GM20431 (cell line): ENCODE data around the gene TNS3.

Source experiments
- in situ Hi-C: fragments of 300-500 bp; cut with MseI, MboI; formaldehyde crosslinking; loops from one replicate; pipeline ENCODE4 v1.15.0; 2020; ENCODE audit warnings: low sequenced_read_pairs; ENCODE audit not compliant: unreplicated experiment

Gene TNS3

DNA sequence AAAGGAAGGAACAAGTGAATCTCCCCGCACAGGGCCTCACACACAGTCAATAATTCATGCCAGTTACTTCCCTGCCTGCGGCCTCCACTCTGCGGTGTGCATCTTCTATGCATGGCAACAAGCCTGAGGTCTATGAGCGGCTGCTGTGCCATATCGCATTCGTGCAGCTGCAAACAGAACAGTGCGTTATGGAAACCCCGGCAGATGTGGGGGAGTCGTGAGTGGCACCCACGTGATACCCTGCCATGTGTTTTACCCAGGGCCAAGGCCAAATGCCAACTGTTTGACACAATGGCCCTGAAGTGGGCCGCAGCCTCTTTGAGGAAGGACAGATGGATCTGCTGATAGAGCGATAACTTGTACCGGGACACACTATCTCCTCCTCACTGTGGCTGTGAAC, 13.4 kb downstream of the TNS3 start:
- in situ Hi-C loops, result no loop called here

- in situ Hi-C loops, result no loop called here
Measured at GRCh38 chr7:47568056-47568455, 13.9 kb downstream of the TNS3 start.

- in situ Hi-C loops, result no loop called here
Measured at GRCh38 chr7:47565640-47566250, 16.2 kb downstream of the TNS3 start.

GRCh38 chr7:47563521-47563920, 18.4 kb downstream of the TNS3 start:
- in situ Hi-C loops, result no loop called here

GRCh38 chr7:47561715-47562446, 20.0 kb downstream of the TNS3 start:
- in situ Hi-C loops, result no loop called here

GRCh38 chr7:47559306-47560220, 22.3 kb downstream of the TNS3 start:
- in situ Hi-C loops, result no loop called here

GRCh38 chr7:47557694-47558670, 23.9 kb downstream of the TNS3 start:
- in situ Hi-C loops, result no loop called here

DNA sequence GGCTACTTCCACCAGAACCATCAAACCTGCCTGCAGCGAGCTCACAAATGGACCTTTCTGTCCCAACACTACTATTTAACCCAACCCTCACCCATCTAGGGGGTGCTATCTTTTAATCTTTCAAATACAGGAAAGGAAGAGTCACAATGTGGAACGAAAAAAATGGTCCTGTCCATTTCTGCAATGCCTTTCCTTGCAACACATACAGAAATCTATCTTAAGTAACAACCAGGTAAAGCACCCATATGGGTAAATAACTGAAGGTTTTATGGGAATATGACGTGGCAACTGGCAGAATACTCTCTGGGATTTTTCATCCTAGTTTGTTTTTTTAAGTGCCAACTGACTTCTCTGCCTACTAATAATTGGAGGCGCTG, 24.6 kb downstream of the TNS3 start:
- in situ Hi-C loops, result no loop called here

- in situ Hi-C loops, result no loop called here
Measured at GRCh38 chr7:47556511-47557180, 25.3 kb downstream of the TNS3 start.

GRCh38 chr7:47553309-47553708, 28.6 kb downstream of the TNS3 start:
- in situ Hi-C loops, result no loop called here

GRCh38 chr7:47552621-47553020, 29.3 kb downstream of the TNS3 start:
- in situ Hi-C loops, result no loop called here

GRCh38 chr7:47551668-47552440, 30.1 kb downstream of the TNS3 start:
- in situ Hi-C loops, result no loop called here

DNA sequence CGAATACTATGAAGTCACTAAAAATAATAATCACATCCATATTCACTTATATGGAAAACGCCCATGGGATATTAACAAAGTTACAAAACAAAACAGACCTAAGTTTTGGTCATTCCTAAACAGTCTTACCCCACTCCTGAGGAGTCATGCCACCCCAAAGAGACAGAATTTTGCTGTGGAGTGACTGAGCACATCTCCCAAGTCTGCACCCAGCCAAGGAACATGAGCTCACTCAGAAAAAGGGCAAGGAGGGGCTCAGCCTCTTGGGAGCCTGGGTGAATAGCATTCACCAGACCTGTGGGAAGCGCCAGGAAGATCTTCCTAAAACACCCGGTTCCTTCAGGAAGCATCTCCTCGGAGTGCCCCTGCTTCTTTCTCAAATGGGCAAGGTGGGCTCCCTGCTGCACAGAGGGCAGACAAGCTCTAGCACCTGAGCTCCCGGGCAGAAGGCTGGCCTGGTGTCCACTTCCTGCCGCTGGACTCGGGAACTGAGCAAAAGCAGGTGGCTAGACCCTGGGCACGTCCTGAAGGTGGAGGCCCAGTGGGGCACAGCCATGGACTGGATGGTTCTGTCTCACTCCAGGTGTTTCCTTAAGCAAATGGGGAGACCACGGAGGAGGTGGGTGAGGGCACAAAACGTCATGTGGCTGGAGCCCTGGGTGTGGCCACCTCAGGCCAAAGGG, 31.0 kb downstream of the TNS3 start:
- in situ Hi-C loops, result no loop called here

- in situ Hi-C loops, result no loop called here
Measured at GRCh38 chr7:47549916-47550315, 32.0 kb downstream of the TNS3 start.

- in situ Hi-C loops, result no loop called here
Measured at GRCh38 chr7:47549397-47549796, 32.5 kb downstream of the TNS3 start.

DNA sequence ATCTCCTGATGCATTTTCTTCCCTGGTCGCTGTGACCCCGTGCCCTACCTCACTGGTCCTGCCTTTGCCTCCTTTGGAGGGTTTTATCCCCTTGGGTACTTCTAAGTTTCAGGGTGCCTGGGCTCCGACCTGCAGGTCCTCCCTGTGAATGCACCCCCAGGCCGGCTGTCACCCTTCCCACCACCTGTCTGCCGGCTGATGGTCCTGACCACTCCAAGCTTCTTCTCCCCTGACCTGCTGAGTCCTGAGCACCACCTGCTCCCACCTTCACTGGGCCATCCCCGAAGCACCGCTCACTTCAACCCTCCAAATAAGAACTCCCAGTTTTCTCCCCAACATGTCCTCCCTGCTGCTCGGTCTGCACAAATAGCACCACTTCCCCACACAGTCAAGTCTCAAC, 33.4 kb downstream of the TNS3 start:
- in situ Hi-C loops, result no loop called here

GRCh38 chr7:47546733-47547494, 35.0 kb downstream of the TNS3 start:
- in situ Hi-C loops, result no loop called here
